H1 (cell line): ENCODE data around the gene NOC2L. TPM values are rescaled to one million over a fixed set of nuclear protein-coding genes. Genes with fewer than 3 reads are reported as not detected.

ENCODE experiments used
- BACH1 ChIP-seq: IDR thresholded peaks from 2 replicates; pipeline ENCODE4 v1.6.1; 2012; ENCODE audit warnings: low read length, improper control_type of control experiment
- CEBPB ChIP-seq: IDR thresholded peaks from 2 replicates; pipeline ENCODE4 v1.6.1; 2012; ENCODE audit warnings: low read depth, low read length
- CHD1 ChIP-seq: IDR thresholded peaks from 2 replicates; pipeline ENCODE4 v1.6.1; 2012; ENCODE audit warnings: low read depth, low read length, improper control_type of control experiment
- CHD2 ChIP-seq: IDR thresholded peaks from 2 replicates; pipeline ENCODE4 v1.6.1; 2012; ENCODE audit warnings: low read length, improper control_type of control experiment
- CTBP2 ChIP-seq: IDR thresholded peaks from 2 replicates; pipeline ENCODE4 v1.7.0; 2011; ENCODE audit warnings: borderline replicate concordance, mild to moderate bottlenecking, moderate library complexity, mixed read lengths, low read length; ENCODE audit not compliant: insufficient read depth, insufficient read length
- EGR1 ChIP-seq: IDR thresholded peaks from 2 replicates; pipeline ENCODE4 v1.6.1; 2011; ENCODE audit warnings: low read depth, low read length, borderline replicate concordance
- EP300 ChIP-seq, 2 experiments: IDR thresholded peaks; 1 replicate in 1 of 2; 2 replicates in 1 of 2; pipeline ENCODE4 v1.6.1; 2011 to 2012; ENCODE audit warnings: low read depth in 2 of 2, low read length in 2 of 2, mild to moderate bottlenecking in 2 of 2, borderline replicate concordance in 1 of 2, inconsistent platforms in 1 of 2, moderate library complexity in 1 of 2
- EZH2 ChIP-seq: fragments of 200-600 bp; sonication (generic); IDR thresholded peaks from 2 replicates; pipeline ENCODE4 v1.7.1; 2012; ENCODE audit warnings: low read depth, mild to moderate bottlenecking, moderate library complexity, low read length, inconsistent platforms; ENCODE audit not compliant: severe bottlenecking
- KDM4A ChIP-seq: IDR thresholded peaks from one replicate; pipeline ENCODE4 v1.7.1; 2012; ENCODE audit warnings: low read depth, mild to moderate bottlenecking, moderate library complexity, low read length, inconsistent platforms; ENCODE audit not compliant: severe bottlenecking
- KDM5A ChIP-seq: fragments of 200-600 bp; IDR thresholded peaks from 2 replicates; pipeline ENCODE4 v1.7.1; 2012; ENCODE audit warnings: mild to moderate bottlenecking, low read length, inconsistent platforms, mixed read lengths
- MAFK ChIP-seq: IDR thresholded peaks from 2 replicates; pipeline ENCODE4 v1.6.1; 2012; ENCODE audit warnings: low read depth, mild to moderate bottlenecking, improper control_type of control experiment, low read length
- NRF1 ChIP-seq: IDR thresholded peaks from 2 replicates; pipeline ENCODE4 v1.6.1; 2011; ENCODE audit warnings: mild to moderate bottlenecking, low read depth, low read length, improper control_type of control experiment
- POU5F1 ChIP-seq: IDR thresholded peaks from 2 replicates; pipeline ENCODE4 v1.6.1; 2011; ENCODE audit warnings: low read depth, mild to moderate bottlenecking, low read length, moderate library complexity
- RBBP5 ChIP-seq: IDR thresholded peaks from 2 replicates; pipeline ENCODE4 v1.7.1; 2012; ENCODE audit warnings: low read depth, mild to moderate bottlenecking, inconsistent platforms, low read length, moderate library complexity, borderline replicate concordance
- RFX5 ChIP-seq: IDR thresholded peaks from 2 replicates; pipeline ENCODE4 v1.6.1; 2011; ENCODE audit warnings: low read depth, low read length, improper control_type of control experiment, borderline replicate concordance
- RNF2 ChIP-seq: fragments of 200-900, 300-1000 bp; sonication (generic); IDR thresholded peaks from 2 replicates; pipeline ENCODE4 v1.7.1; 2016; ENCODE audit warnings: borderline replicate concordance, low read depth, mild to moderate bottlenecking, antibody characterized with exemption, low read length; ENCODE audit not compliant: poor library complexity, severe bottlenecking; ENCODE audit errors: missing control alignments
- SAP30 ChIP-seq: fragments of 300-600 bp; sonication (generic); IDR thresholded peaks from 2 replicates; pipeline ENCODE4 v1.7.1; 2012; ENCODE audit warnings: low read length, moderate library complexity, mild to moderate bottlenecking, inconsistent platforms; ENCODE audit not compliant: insufficient read depth, insufficient replicate concordance
- SIN3A ChIP-seq, 2 experiments: IDR thresholded peaks in 1 of 2; conservative IDR thresholded peaks in 1 of 2; 2 replicates each; pipeline ENCODE4 v1.6.1; 2011 to 2012; ENCODE audit warnings: low read length in 2 of 2, improper control_type of control experiment in 1 of 2, low read depth in 1 of 2, mild to moderate bottlenecking in 1 of 2
- SP1 ChIP-seq: IDR thresholded peaks from 2 replicates; pipeline ENCODE4 v1.6.1; 2011; ENCODE audit warnings: low read depth, low read length
- SP2 ChIP-seq: IDR thresholded peaks from 2 replicates; pipeline ENCODE4 v1.6.1; 2012; ENCODE audit warnings: mild to moderate bottlenecking, low read length, inconsistent platforms
- SUZ12 ChIP-seq: fragments of 200-600 bp; sonication (generic); IDR thresholded peaks from 2 replicates; pipeline ENCODE4 v1.6.1; 2012; ENCODE audit warnings: mild to moderate bottlenecking, inconsistent platforms, low read length, moderate library complexity, mixed read lengths
- TAF7 ChIP-seq: optimal IDR thresholded peaks from 2 replicates; pipeline ENCODE3; 2011; ENCODE audit warnings: low read depth, mild to moderate bottlenecking, inconsistent platforms, low read length, moderate library complexity, borderline replicate concordance
- TEAD4 ChIP-seq: IDR thresholded peaks from 2 replicates; pipeline ENCODE4 v1.6.1; 2012; ENCODE audit warnings: low read depth, low read length, inconsistent platforms, mixed read lengths
- YY1 ChIP-seq: IDR thresholded peaks from 2 replicates; pipeline ENCODE4 v1.6.1; 2011; ENCODE audit warnings: low read depth, mild to moderate bottlenecking, low read length
- polyA plus RNA-seq, 7 experiments: library from polyadenylated mRNA; depleted of rRNA in 3 of 7; stranded (reverse) in 5 of 7; unstranded in 2 of 7; fragments of >200 nt in 5 of 7; fragments of 200-250 nt in 2 of 7; gene quantifications; 1 replicate in 5 of 7; 2 replicates in 1 of 7; 4 replicates in 1 of 7; pipeline versions ENCODE4 v1.2.1 to v1.2.3, GENCODE V29; 2011 to 2013; ENCODE audit warnings: missing spikeins in 2 of 7, mixed read lengths in 2 of 7
- total RNA-seq: library from RNA; stranded (reverse); fragmentation: NEBNext Ultra II Directional; extraction: Animal tissue kit (Norgen Biotek cat#: 25700); gene quantifications from 2 replicates; pipeline ENCODE4 v1.2.1, GENCODE V29; 2021

The NOC2L gene
- total and polyA plus RNA-seq, 2 of the 8 experiments (the other 6 are each of a cell fraction or from before 2014, with no cell fraction given), result 74.7 to 130 TPM

DNA sequence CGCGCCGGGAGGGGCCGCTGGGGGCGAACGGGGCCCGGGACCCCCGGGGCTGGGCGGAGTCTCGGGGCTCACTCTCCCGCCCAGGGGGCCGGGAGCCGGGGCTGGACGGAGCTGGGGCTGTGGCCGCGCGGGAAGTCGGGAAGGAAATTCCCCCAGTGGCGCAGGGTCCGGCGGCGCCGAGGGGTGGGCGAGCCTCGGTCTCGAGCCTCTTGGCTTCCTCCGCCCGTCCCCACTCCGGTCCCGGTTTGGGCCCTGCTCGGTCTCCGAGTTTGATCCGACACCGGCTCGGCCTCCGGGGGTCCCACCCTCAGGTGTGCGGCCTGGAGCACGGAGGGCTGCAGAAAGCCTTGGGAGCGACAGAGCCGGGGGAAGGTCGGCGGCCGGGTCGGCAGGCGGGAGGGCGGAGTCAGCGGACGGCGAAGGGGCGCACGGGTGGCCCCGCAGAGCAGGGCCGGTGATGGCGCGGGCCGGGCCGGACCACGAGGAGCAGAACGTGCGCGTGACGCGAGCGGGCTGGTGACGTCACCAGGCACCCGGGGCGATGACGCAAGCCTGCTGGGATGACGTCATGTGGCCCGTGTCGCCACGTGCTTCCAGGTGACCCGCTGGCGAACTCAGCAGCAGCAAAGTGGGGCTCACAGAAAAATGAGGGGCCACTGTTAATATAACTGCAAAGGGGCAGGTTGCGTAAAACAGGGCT is 41.5 kb upstream of the NOC2L start (continued):
- TF ChIP-seq MAFK (no peak), KDM5A (no peak), SP2 (no peak), EGR1 (no peak), CTBP2 (no peak), BACH1 (0 out of 2 replicates have a peak, but pooled peaks have one; percentile 18), SP1 (no peak), NRF1 (no peak), TEAD4 (no peak), EZH2 (no peak), SIN3A (conservative IDR thresholded peaks at IDR 0.05 in 1 of 2, IDR thresholded peaks at IDR 0.05 in 1 of 2; ENCODE audit: low read depth in 1 of 2, low read length in 2 of 2) (no peak), CHD2 (no peak), SAP30 (no peak), POU5F1 (no peak), RNF2 (no peak), RBBP5 (no peak; the same call in 1 of the 2 replicates), CHD1 (no peak), KDM4A (peak; percentile 79), RFX5 (no peak), EP300 (IDR thresholded peaks at IDR 0.05; ENCODE audit: borderline replicate concordance in 1 of 2, low read depth in 2 of 2, low read length in 2 of 2) (peak in 1 of 2 experiments; percentile 3; a peak in 1 of 3 replicates), YY1 (no peak), TAF7 (no peak), SUZ12 (no peak), CEBPB (peak; percentile 83)
